Astrocyte of the cerebellum (primary cell): ENCODE data around the gene RPS2.

Experiments used
- DNase-seq: peaks from one replicate; pipeline ENCODE4 v3.0.0-alpha.2; 2011; ENCODE audit warnings: low read depth
- H3K4me3 ChIP-seq: 2 replicates; pipeline ENCODE4 v1.5.1; 2011; ENCODE audit warnings: mild to moderate bottlenecking, low read depth, low read length, moderate library complexity
- in situ Hi-C: cut with HindIII; loops from 2 replicates; pipeline ENCODE4 v1.10.0; 2017; ENCODE audit warnings: low sequenced_read_pairs
- TF ChIP-seq, protein P1 (sequence below): IDR thresholded peaks from 2 replicates; pipeline ENCODE4 v1.5.1; 2012; ENCODE audit warnings: low read length, low read depth, moderate library complexity, mild to moderate bottlenecking; ENCODE audit errors: missing control alignments

The RPS2 gene

GRCh38 chr16:1938910-1939309 lies 25.7 kb downstream of the RPS2 start:
- no peak overlapping the region for H3K4me3 ChIP-seq
- in situ Hi-C loops, result no loop called here
- TF ChIP-seq, protein P1, sequence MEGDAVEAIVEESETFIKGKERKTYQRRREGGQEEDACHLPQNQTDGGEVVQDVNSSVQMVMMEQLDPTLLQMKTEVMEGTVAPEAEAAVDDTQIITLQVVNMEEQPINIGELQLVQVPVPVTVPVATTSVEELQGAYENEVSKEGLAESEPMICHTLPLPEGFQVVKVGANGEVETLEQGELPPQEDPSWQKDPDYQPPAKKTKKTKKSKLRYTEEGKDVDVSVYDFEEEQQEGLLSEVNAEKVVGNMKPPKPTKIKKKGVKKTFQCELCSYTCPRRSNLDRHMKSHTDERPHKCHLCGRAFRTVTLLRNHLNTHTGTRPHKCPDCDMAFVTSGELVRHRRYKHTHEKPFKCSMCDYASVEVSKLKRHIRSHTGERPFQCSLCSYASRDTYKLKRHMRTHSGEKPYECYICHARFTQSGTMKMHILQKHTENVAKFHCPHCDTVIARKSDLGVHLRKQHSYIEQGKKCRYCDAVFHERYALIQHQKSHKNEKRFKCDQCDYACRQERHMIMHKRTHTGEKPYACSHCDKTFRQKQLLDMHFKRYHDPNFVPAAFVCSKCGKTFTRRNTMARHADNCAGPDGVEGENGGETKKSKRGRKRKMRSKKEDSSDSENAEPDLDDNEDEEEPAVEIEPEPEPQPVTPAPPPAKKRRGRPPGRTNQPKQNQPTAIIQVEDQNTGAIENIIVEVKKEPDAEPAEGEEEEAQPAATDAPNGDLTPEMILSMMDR, result no peak
- no peak for DNase-seq

- H3K4me3 ChIP-seq, result no peak overlapping the region
- DNase-seq, result no peak
- TF ChIP-seq, protein P1, result no peak
- in situ Hi-C loops, result no loop called here
These were observed 26.3 kb downstream of the RPS2 start for GRCh38 chr16:1938316-1938715.

- in situ Hi-C loops, result no loop called here
- TF ChIP-seq, protein P1, result no peak
- H3K4me3 ChIP-seq, result no peak overlapping the region
- no peak for DNase-seq
These were observed 27.6 kb downstream of the RPS2 start for GRCh38 chr16:1936945-1937479.

DNA sequence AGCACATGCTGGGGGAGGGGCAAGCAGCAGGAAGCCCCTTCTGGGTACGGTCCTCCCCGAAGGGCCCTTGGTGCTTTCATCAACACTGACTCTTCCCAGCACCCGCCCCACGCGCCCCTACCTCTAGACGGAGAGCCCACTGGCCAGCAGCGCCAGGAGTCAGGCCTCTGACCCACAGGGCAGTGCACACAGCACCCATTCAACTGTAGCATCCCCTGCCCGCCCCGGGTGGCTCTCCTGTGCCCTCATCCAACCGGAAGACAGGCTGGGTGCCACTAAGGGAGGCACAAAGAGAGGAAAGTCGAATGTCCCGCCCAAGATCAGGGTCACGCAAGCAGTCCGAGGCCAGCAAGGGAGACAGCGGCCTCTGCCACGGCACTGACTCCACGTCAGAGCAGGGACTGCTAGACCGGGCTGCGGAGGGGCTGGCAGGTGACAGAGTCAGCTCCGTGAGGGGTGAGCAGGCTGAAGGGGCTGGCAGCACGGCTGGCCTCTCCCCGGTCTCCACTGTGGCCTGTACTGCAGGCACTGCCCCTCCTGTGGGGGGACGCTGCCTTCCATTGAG lies 31.4 kb downstream of the RPS2 start:
- no peak overlapping the region for H3K4me3 ChIP-seq
- TF ChIP-seq, protein P1, result no peak
- in situ Hi-C loops, result no loop called here

DNA sequence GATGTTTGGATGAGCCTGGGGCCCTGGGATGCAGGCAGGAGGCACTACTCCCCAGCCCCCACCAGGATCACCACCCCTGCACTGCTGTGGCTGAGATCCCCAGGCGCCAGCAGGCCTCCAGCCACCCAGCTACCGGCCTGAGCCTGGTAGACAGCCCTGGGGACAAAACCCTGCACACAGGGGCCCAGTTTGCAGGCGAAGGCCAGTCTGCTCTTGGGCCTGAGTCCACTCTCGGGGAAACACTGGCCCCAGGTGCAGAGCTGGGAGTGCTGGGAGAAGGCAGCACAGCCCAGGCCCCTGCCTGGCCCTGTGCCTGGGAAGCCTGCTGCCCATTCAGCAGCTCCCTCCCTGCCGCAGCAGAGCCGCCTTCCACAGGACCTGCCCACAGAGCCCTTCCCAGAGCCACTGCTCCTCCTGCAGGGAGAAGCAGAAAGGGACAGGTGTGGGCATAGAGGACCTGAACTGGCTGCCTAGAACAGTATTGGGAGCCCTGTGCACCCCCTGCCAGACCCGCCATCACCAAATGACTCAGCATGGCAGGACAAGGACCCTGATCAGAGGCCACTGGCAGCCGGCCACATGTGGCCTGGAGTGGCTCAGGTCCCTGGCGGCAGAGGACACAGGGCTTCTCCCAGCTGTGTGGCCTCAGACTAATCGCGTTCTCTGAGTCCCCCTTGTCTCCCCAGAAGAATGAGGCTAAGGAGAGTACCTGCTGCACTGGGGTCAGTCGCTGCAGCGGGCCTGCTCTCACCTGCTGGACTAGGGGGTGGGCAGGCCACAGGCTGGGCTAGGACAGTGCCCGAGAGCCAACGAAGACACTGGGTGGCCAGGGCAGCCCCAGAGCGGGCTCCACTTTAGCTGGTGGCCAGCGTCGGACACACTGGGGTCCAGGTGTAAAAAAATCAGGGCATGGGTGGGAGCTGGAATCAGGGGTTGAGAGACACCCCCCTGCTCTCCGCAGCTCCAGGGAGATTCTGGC lies 32.3 kb downstream of the RPS2 start:
- TF ChIP-seq, protein P1, result peak; percentile 12
- in situ Hi-C loops, result no loop called here

More for the DNA sequence above, 31.4 kb downstream of the RPS2 start:
- no peak for DNase-seq

GRCh38 chr16:1930338-1930720 lies 34.3 kb downstream of the RPS2 start:
- H3K4me3 ChIP-seq, result no peak overlapping the region
- in situ Hi-C loops, result no loop called here
- no peak for DNase-seq
- TF ChIP-seq, protein P1, result no peak

More for the DNA sequence above, 32.3 kb downstream of the RPS2 start:
- H3K4me3 ChIP-seq, result no peak overlapping the region
- no peak for DNase-seq
